GM19372 (cell line): ENCODE data around the gene SEZ6L2.
A peak's percentile ranks its signal among the peaks of the same experiment; 100 is the strongest.
"Not testable (repeated sequence)": the region's sequence is repeated elsewhere in the genome, so short reads cannot be mapped to it uniquely, and the experiment has no call there.

Source experiments
- ATAC-seq: cut with Tn5 transposase; IDR thresholded peaks from one replicate; pipeline ENCODE4 v1.9.1; 2021; ENCODE audit warnings: mild to moderate bottlenecking, low read depth, moderate library complexity; ENCODE audit not compliant: unreplicated experiment

SEZ6L2 gene

DNA sequence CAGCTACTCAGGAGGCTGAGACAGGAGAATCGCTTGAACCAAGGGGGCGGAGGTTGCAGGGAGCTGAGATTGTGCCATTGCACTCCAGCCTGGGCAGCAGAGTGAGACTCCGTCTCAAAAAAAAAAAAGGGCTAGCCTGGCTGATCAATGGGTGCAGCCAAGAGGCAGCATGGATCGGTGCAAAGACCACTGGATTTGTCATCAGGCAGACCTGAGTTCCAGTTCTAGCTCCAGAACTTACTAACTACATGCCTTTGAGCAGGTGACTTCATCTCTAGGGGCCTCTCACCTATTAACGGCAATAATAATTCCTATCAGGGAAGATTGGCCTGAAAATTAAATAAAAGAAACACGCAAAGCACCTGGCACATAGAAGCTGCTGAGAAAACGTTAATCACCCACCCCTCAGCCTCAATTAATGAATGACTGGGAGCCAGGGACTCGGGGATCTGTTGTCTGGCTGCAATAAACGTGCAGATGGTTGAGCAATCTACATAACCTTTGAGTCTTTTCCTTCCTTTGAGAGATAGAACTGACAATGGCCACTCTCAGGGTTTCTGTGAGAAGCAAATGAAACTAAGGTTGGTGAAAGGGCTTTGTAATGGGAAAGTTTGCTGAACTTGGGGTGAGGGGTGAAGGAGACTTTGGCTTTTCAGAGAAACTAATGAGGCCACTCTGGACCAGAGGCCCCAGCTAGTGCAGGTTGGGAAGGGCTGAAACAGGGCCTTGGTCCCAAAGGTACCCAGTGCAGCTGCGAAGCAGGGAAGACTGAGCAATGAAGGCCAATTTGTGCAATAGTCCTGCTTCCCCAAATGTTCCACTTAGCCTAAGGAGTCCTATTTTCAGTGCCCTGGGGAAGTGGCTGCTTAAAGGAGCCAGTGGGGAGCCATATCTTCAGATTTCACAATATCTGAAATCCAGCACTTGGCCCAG, 7.6 kb downstream of the SEZ6L2 start:
- no peak for ATAC-seq

DNA sequence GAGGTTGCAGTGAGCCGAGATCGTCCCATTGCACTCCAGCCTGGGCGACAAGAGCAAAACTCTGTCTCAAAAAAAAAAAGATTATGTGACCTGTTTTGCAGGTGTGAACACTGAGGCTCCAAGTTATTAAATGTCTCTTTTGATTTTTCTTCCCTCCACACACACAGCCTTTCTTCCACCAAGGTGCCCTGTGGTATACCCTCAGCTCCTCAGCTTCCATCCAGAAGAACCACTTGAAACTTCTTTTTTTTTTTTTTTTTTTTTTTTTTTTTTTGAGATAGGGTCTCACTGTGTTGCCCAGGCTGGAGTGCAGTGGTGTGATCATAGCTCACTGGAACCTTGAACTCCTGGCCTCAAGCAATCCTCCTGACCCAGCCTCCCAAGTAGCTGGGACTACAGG, 10.0 kb downstream of the SEZ6L2 start:
- ATAC-seq: not testable (repeated sequence)

DNA sequence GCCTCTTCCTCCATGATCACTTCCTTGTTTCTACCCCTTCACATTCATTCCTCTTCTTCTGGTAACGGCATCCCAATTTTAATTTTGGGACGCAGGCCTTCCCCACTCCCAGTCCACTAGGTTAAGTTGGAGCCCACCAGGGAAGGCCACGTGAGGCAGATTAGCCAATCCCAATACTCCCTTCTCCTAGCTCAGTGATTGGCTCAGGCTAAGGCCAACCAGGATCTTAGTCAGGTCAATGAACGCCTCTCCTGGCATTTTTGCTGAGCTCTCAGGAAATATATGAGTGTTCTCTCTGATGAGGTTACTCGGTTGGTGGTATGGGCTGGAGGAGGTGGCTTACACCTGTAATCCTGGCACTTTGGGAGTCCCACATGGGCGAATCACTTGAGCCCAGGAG, 15.4 kb downstream of the SEZ6L2 start:
- no peak for ATAC-seq

GRCh38 chr16:29881050-29881449, 18.3 kb downstream of the SEZ6L2 start:
- no peak for ATAC-seq

DNA sequence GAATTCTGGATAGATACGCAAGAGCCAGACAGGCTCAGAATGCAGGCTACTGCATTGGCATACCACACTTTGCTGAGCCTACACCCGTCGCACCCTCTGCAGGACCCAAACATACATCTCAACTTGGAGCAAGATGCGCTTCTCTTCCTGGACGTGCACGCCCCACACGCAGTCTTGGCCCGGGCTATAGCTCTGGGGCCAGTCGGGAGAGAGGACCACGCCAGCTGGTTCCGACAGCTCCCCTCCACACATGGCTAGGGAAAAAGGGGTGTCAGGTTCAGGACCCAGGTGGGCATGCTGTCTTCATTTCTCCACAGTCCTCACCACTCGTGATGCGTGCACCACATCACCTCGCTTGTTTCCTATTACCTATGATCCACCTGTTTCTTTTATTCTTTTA, 21.2 kb downstream of the SEZ6L2 start:
- no peak for ATAC-seq

GRCh38 chr16:29877266-29877961, 21.9 kb downstream of the SEZ6L2 start:
- no peak for ATAC-seq

- ATAC-seq: no peak
Measured at GRCh38 chr16:29876594-29877249, 22.6 kb downstream of the SEZ6L2 start.

DNA sequence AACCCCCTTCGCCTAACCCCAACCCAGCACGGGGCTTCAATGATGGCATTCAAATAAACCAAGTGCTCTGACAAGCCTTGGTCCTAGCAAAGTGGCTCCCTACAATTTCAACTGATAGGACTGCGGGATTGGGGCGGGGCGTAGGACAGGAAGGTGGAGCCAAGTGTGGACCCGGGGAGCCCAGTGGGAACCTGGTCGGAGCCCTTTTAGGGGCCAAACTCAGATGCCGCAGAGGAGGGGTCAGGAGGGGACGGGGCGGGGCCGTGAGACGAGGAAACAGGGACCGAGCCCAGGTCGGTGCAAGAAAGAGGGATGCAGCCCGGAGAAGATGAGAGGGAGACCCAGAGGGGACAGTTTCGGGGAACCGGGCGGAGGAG, 23.1 kb downstream of the SEZ6L2 start:
- ATAC-seq: no peak

- ATAC-seq: no peak
Measured at GRCh38 chr16:29875206-29875605, 24.1 kb downstream of the SEZ6L2 start.

- ATAC-seq: no peak
Measured at GRCh38 chr16:29873319-29873718, 26.0 kb downstream of the SEZ6L2 start.

GRCh38 chr16:29871822-29872546, 27.4 kb downstream of the SEZ6L2 start:
- ATAC-seq: no peak

GRCh38 chr16:29869067-29869466, 30.3 kb downstream of the SEZ6L2 start:
- not testable (repeated sequence) for ATAC-seq

- no peak for ATAC-seq
Measured at GRCh38 chr16:29868396-29869009, 30.8 kb downstream of the SEZ6L2 start.

- no peak for ATAC-seq
Measured at GRCh38 chr16:29864205-29864604, 35.1 kb downstream of the SEZ6L2 start.

GRCh38 chr16:29863669-29863984, 35.7 kb downstream of the SEZ6L2 start:
- no peak for ATAC-seq

DNA sequence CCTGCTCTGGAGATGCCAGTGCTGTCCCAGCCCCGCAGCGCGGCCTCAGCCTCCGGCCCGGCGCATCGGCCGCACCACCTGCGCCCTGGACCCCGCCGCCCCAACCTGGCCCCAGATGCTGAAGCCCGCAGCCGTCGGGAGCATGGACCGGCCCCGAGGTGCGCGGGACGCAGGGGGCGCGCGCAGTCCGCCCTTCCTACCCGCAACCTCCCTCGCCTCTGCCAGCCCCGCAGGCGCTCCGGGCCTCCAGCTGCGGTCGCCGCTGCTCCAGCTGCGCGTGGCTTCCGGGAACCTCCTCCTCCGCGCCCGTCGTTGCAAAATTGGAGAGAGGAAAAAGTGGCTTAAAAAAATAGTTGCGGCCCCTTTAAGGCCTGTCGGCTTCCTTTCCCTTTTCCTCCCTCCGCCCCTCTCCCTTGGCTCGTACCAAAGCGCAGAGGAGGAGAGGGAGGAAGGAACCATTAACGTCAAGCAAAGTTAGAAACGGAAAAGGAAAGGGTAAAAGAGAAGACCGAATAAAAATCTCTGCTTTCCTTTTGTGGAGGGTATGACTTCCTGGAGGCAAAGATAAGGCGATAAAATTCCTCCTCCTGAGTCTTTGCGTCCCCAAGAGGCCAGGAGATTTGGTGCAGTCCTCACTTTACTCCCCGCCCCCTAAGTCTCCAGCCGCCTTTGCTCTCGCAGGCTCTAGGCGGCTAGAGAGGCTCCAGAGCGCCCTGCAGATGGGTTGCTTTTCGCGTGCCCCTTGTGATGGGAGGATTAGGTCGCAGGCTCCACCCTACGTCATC, 36.3 kb downstream of the SEZ6L2 start, which contains the start of gene CDIPT:
Gene CDIPT (minus strand): TSS at position 343 of the 785 bp plus-strand sequence. CDS start 369 bp downstream, outside the sequence.
- ATAC-seq: peak; percentile 91

GRCh38 chr16:29862383-29862883, 36.9 kb downstream of the SEZ6L2 start:
- peak; percentile 6 for ATAC-seq

DNA sequence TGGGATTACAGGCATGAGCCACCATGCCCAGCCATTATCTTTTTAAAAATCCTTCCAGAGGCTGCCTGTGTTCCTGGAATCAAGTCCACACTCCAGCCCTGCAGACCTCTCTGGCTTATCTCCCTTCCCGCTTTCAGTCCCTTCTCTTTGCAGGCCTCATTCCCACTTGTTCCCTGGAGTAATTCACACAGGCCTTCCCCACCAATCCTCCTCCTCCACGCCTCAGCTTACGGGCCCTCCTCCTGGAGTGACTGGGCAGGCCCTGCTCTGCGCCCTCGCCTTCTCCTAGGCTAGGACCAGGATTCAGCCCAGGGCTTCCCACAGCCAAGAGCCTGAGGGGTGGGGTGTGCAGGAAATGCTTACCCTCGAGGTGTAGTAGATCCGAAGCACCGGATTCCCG, 39.1 kb downstream of the SEZ6L2 start:
- no peak for ATAC-seq

- ATAC-seq: no peak
Measured at GRCh38 chr16:29858974-29859373, 40.4 kb downstream of the SEZ6L2 start.
